GM18526 (cell line): ENCODE results near the gene ATP1A3.

Experiments used
- POLR2A ChIP-seq: IDR thresholded peaks from 3 replicates; pipeline ENCODE4 v1.6.1; 2011; ENCODE audit not compliant: insufficient read length; ENCODE audit errors: extremely low read depth

Gene ATP1A3

GRCh38 chr19:41930322-41930722, 63.7 kb downstream of the ATP1A3 start:
- no peak for TF ChIP-seq POLR2A

GRCh38 chr19:41929536-41930071, 64.4 kb downstream of the ATP1A3 start:
- TF ChIP-seq POLR2A = no peak

DNA sequence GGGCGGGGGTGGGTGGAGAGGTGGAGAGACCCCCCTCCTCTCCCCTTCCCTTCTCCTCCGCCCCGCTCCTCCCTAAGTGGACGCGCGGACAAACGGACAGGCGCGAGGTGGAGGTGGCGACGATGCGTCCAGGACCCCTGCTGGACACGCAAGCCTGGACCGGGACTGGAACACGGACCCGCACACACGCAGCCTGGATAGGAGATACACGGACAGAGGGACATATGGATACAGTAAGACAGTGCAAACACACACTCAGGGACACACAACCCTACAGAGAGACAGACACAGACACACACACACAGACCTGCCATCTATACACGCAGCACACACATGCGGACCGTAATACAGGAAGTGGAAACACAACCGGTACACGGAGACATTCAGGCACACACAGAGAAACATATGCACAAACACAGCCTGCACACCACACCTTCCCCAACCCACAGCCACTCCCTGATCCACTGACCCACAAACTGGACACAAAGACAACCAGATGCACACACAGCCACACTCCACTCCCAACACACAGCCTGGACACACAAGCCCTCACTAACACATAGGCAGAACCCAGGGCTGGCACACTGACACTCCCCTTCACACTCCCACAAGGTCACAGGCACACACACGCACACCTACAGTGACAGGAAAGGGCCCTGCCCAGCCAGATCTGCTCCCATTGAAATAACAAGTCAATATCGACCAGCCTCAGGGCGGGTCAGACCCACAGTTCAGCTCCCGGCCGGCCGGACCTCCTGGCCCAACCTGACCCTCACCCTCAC, 65.1 kb downstream of the ATP1A3 start:
- no peak for TF ChIP-seq POLR2A

- no peak for TF ChIP-seq POLR2A
These were observed 65.8 kb downstream of the ATP1A3 start, which contains the start of gene ERFL for GRCh38 chr19:41928221-41928683. TSS of gene ERFL (minus strand) at chr19:41928449. CDS start at chr19:41912919, 15,530 bp downstream.

DNA sequence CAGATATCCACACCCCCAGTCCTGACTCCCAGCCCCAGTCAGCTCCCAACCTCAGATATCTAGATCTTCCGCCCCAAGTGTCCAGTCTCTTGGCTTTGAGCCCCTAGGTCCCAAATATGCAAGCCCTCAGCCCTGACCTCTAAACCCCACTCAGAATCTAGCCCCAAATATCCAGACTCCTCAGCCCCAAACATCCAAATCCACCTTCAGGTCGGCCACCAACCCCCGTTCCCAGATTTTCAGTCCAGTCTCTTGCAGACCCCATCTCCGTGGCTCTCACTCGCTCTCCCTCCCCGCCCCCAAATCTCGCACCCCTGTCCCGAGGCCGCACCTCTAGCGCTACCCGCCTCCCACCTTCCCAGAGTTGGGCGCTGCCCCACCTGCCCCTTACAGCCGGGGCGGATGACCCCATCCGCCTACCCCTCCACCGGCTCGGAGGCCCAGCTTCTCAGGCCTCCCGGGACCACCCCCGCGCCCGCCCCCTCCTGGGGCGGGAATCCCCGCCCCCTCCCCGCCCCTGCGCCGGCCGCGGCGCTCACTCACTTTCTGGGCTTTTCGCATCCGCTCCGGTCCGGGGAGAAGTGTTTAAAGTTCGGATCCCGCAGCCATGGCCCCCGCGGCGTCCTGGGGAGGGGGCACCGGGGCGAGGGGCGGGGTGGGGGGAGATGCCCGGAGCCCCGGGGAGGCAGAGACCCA, 66.4 kb downstream of the ATP1A3 start:
- TF ChIP-seq POLR2A = no peak

DNA sequence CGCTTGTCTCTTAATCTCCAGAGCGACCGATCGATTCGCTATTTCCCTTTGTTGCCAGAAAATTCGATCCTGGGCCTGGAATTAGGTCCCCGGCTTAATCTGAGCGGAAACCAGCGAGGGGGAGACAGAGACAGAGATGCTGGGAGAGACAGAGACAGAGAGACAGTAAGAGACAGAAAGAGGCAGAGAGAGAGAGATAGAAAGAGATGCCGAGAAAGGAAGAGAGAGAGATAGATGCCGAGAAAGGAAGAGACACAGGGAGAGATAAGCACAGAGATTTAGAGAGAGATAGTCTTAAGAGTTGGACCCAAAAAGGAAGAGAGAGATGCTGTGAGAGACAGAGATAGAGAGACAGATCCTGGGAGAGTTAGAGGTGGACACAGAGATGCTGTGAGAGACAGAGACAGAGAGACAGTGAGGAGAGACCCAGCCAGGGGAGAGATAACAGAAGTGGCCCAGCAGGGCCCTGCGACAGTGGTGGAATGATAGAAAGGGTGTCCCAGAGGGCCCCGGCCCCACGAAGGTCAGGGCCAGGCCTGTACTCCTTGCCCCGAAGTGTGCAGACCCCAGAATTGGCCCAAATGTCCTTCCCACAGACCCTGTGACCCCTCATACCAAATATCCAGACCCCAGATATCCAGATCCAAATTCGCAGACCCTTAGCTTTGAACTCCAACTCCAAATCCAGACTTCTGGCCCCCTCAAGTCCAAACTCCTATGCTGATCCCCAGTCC, 67.1 kb downstream of the ATP1A3 start:
- no peak for TF ChIP-seq POLR2A

DNA sequence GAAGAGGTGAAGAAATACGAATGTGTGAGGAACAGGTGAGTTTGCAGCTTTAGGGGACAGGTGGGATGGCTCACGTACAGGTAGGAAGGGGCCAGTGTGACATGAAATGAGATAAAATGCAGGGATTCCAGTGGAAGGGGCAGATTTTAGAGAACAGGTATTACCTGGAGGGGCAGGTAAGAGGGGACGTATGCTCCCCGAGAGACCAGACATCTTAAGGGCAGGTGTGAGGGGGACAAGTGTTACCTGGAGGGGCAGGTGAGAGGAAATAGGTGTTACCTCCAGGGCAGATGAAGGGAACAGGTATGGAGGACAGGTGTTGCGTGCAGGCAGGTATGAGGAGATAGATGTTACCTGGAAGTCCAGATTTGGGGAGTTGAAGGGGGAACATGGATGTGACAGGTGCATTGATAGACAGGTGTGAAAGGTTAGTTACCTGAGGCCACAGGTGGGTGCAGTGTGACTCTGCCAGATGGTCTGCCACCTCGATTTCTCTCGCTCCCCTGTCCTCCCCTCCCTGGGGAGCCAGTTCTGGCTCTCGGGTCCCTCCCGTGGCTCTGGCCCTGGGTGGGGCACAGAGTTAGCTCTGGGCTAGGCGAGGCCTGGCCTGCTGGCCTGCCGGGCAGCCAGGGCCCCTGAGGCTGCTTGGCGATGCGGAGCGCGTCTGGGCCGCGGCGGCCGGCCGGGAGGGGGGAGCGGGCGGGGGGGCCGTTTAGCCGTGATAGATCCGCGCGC, 67.8 kb downstream of the ATP1A3 start:
- TF ChIP-seq POLR2A = no peak

- TF ChIP-seq POLR2A = no peak
These were observed 68.6 kb downstream of the ATP1A3 start for GRCh38 chr19:41925208-41926003.

DNA sequence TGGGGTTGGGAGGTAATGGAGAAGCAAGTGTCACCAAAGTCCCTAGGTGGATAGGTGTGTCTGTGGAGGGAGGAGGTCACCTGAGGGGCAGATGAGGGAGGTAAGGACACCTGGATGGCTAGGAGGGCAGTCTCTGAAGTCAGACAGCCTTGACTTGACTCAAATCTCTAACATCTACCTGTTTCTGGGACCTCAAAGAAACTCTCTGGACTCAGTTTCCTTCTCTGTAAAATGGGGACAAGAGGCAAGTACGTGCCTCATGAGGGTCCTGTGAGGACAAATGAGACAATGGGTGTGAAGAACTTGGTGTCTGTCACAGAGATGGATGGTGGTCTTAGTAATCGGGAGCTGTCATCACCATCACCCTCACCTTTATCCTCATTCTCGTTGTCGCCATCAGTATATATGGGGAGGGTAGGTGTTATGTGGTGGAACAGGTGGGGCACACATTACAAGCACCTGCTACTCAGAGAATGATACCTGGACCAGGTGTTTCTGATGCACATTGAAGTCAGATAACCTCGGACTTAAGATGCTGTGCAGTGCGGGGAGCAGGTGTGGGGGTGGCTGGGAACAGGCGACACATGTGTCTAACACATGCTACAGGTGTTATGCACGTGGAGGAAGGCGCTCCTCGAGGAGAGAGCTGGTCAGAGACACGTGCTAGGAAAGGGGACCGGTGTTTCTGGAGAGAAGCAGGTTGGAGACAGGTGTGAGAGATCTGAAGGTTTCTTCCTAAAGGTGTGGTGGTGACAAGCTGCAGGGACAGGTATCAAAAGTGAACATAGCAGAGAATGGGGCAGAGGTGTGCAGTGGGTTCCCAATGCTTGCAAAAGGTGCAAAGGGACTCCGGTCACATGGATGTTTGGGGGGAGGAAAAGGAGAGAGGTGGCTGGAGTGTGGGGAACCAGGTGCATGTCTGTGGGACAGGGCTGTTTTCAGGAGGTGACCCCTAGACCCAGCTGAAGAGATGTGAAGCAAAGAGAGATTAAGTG, 69.6 kb downstream of the ATP1A3 start:
- no peak for TF ChIP-seq POLR2A

DNA sequence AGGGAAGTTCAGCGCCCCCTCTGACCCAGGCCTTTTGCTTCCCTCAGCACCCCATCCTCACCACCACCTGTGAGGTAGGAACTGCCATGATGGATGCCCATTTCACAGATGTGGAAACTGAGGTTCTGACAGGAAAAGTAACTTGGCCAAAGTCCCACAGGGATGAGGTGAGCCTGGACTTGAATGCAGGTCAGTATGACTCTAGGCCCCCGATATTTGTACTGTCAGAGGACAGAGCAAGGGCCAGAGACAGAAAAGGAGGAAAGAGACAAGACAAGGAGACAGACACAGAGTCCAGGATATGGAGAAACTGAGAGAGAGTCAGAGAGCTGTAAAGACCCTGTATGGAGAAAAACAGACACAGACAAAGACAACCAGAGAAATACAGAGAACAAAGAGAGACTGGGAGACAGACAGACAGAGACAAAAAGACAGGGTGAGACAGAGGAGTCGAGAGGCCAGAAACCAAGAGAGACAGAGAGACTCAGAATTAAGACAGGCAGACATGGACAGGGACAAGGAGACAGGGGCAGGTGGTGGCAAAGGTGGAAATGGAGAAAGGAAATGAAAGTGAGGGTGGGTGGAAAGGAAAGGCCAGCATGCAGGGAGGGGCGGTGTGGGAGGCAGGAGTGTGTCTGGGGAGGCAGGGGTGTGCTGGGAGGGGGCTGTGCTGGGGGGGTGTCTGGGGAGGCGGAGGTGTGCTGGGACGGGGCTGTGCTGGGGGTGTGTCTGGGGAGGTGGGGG, 70.8 kb downstream of the ATP1A3 start:
- no peak for TF ChIP-seq POLR2A

GRCh38 chr19:41922585-41922984, 71.4 kb downstream of the ATP1A3 start:
- no peak for TF ChIP-seq POLR2A
